K562 (cell line): ENCODE data around the gene NTRK2. TPM values are rescaled to one million over a fixed set of nuclear protein-coding genes. Genes with fewer than 3 reads are reported as not detected.

ENCODE experiments used
- ATAC-seq: fragments of 200-7000 bp; cut with Tn5 transposase; 3 replicates; pipeline ENCODE4 v1.9.1; 2020; ENCODE audit warnings: moderate library complexity
- BruUV-seq: library from RNA; stranded (reverse); fragments of 400-500 nt; replicated peaks from 2 replicates; lab custom pipeline; 2021; lab: Mats Ljungman, UMichigan
- CTCF ChIA-PET: fragments of 300-600 bp; formaldehyde crosslinking; extraction: SDS; loops from one replicate; lab custom pipeline; 2021; ENCODE audit warnings: low intra/inter-chr PET ratio; lab: Yijun Ruan, JAX
- POLR2A ChIA-PET: fragments of 300-600, 350-650 bp; sonication (Branson Sonifier 250); formaldehyde crosslinking; extraction: SDS; loops from one replicate; lab custom pipeline; 2021; ENCODE audit warnings: antibody characterized with exemption, inconsistent platforms; lab: Yijun Ruan, JAX
- DNase-seq, 4 experiments: peaks; one replicate each; pipeline versions ENCODE4 v3.0.0 to v3.0.0-alpha.2; 2011 to 2018; ENCODE audit warnings: low spot score in 3 of 4, mixed read lengths in 3 of 4; ENCODE audit errors: extremely low read depth in 1 of 4
- FAIRE-seq: peaks from 2 replicates; lab custom pipeline; 2011; peaks lifted over from hg19 to GRCh38; lab: Jason Lieb, UNC
- H2AFZ ChIP-seq: 2 replicates; pipeline ENCODE4 v1.6.0; 2011; ENCODE audit warnings: low read depth, low read length, control low read depth, inconsistent platforms
- H3K27ac ChIP-seq: fragments of 200-600 bp; 3 replicates; pipeline ENCODE4 v1.8.0; 2011; ENCODE audit warnings: low read depth, mild to moderate bottlenecking, control low read depth, inconsistent platforms, low read length, moderate library complexity, mixed read lengths; ENCODE audit errors: extremely low read depth
- H3K27me3 ChIP-seq, 2 experiments: fragments of 300-600 bp in 1 of 2; 2 replicates in 1 of 2; 3 replicates in 1 of 2; pipeline versions ENCODE4 v1.6.0 to v1.8.0; 2011; ENCODE audit warnings: inconsistent platforms in 2 of 2, low read length in 2 of 2, mild to moderate bottlenecking in 1 of 2, mixed read lengths in 1 of 2, moderate library complexity in 1 of 2; ENCODE audit not compliant: control insufficient read depth in 2 of 2, insufficient read depth in 2 of 2
- H3K36me3 ChIP-seq: fragments of 300-600 bp; 3 replicates; pipeline ENCODE4 v1.8.0; 2011; ENCODE audit warnings: mild to moderate bottlenecking, low read length, inconsistent platforms; ENCODE audit not compliant: control insufficient read depth, insufficient read depth
- H3K4me1 ChIP-seq, 2 experiments: fragments of 200-600 bp in 1 of 2; replicated peaks in 1 of 2; 2 replicates in 1 of 2; 3 replicates in 1 of 2; pipeline versions ENCODE4 v1.5.1 to v1.8.0; 2011; ENCODE audit warnings: inconsistent platforms in 2 of 2, low read length in 2 of 2, mild to moderate bottlenecking in 1 of 2, mixed read lengths in 1 of 2, moderate library complexity in 1 of 2; ENCODE audit not compliant: control insufficient read depth in 2 of 2, insufficient read depth in 2 of 2
- H3K4me2 ChIP-seq: 2 replicates; pipeline ENCODE4 v1.6.1; 2011; ENCODE audit warnings: low read length, control low read depth, inconsistent platforms, mixed read lengths; ENCODE audit not compliant: insufficient read depth
- H3K4me3 ChIP-seq: fragments of 200-600 bp; sonication (generic), shearing (Covaris generic); 2 replicates; pipeline ENCODE4 v1.5.1; 2016; ENCODE audit warnings: control low read depth, inconsistent platforms
- H3K79me2 ChIP-seq: fragments of 200-600 bp; 3 replicates; pipeline ENCODE4 v1.8.0; 2011; ENCODE audit warnings: low read length, inconsistent platforms; ENCODE audit not compliant: control insufficient read depth, insufficient read depth
- H3K9ac ChIP-seq, 2 experiments: 2 replicates each; pipeline versions ENCODE4 v1.6.0 to v1.6.1; 2011; ENCODE audit warnings: low read depth in 2 of 2, low read length in 2 of 2, control low read depth in 1 of 2, inconsistent platforms in 1 of 2, mild to moderate bottlenecking in 1 of 2, mixed read lengths in 1 of 2; ENCODE audit not compliant: insufficient read depth in 1 of 2
- H3K9me1 ChIP-seq: one replicate; pipeline ENCODE4 v1.6.0; 2011; ENCODE audit warnings: inconsistent platforms, mild to moderate bottlenecking, low read length, moderate library complexity; ENCODE audit not compliant: control insufficient read depth, insufficient read depth
- H3K9me3 ChIP-seq: replicated peaks from 2 replicates; pipeline ENCODE4 v1.5.1; 2011; ENCODE audit warnings: low read depth, low read length, inconsistent platforms; ENCODE audit not compliant: control insufficient read depth, insufficient read depth
- H4K20me1 ChIP-seq: replicated peaks from 2 replicates; pipeline ENCODE4 v1.6.1; 2011; ENCODE audit warnings: low read length, inconsistent platforms, mixed read lengths; ENCODE audit not compliant: control insufficient read depth, insufficient read depth
- CBFA2T2 ChIP-seq: fragments of 450-650 bp; conservative IDR thresholded peaks from 2 replicates; pipeline ENCODE4 v1.6.1; 2017; ENCODE audit warnings: mild to moderate bottlenecking
- COPS2 ChIP-seq: fragments of 450-650 bp; conservative IDR thresholded peaks from 2 replicates; pipeline ENCODE4 v1.6.1; 2016; ENCODE audit warnings: mild to moderate bottlenecking, moderate library complexity
- HMGN3 ChIP-seq: IDR thresholded peaks from 2 replicates; pipeline ENCODE4 v1.6.1; 2011; ENCODE audit warnings: borderline replicate concordance, low read depth, mild to moderate bottlenecking, mixed read lengths, low read length; ENCODE audit not compliant: insufficient read length; ENCODE audit errors: extremely low read depth
- RB1 ChIP-seq: fragments of 450-650 bp; IDR thresholded peaks from 2 replicates; pipeline ENCODE4 v1.6.1; 2017; ENCODE audit warnings: low read depth, mild to moderate bottlenecking
- ZKSCAN8 ChIP-seq: fragments of 200-800 bp; sonication (Bioruptor generic); IDR thresholded peaks from 2 replicates; pipeline ENCODE4 v1.6.1; 2016; ENCODE audit warnings: missing genetic modification characterization, missing compliant biosample characterization
- ZNF695 ChIP-seq: fragments of 450-650 bp; formaldehyde crosslinking; IDR thresholded peaks from 2 replicates; pipeline ENCODE4 v1.4.0; 2020; ENCODE audit warnings: mild to moderate bottlenecking, moderate library complexity
- WGBS: fragments of 100-300 bp; shearing (Covaris generic); methylation state at CpG from one replicate; pipeline ENCODE4 v1.1.6; 2016; ENCODE audit warnings: low coverage, mixed read lengths; ENCODE audit not compliant: insufficient coverage; ENCODE audit errors: missing lambda C conversion rate; 5-methylcytosine and 5-hydroxymethylcytosine counted together
- in situ Hi-C: fragments of 300-500 bp; cut with MboI; formaldehyde crosslinking; loops from 4 replicates; pipeline ENCODE4 v1.15.0; 2018; ENCODE audit warnings: inconsistent platforms, mixed read lengths
- intact Hi-C: fragments of 100-400 bp; cut with micrococcal nuclease; formaldehyde crosslinking; loops from 2 replicates; pipeline ENCODE4 v1.14.2; 2022
- polyA plus RNA-seq, 8 experiments: library from polyadenylated mRNA; depleted of rRNA in 4 of 8; stranded (reverse) in 5 of 8; unstranded in 3 of 8; fragments of >200 nt; fragmentation: Nextera tagmentation in 2 of 8; fragmentation: Illumina TruSeq in 1 of 8; extraction: Ambion mirVana in 2 of 8; extraction: Trizol in 1 of 8; gene quantifications; 2 replicates each; pipeline versions ENCODE4 v1.2.1 to v1.2.3, GENCODE V29; 2011 to 2014; ENCODE audit warnings: inconsistent platforms in 1 of 8, missing spikeins in 1 of 8
- total RNA-seq, 7 experiments: library from RNA; depleted of rRNA in 6 of 7; stranded (reverse); fragments of >200 nt in 6 of 7; fragmentation: Illumina TruSeq in 2 of 7; extraction: Trizol in 2 of 7; gene quantifications; 2 replicates each; pipeline versions ENCODE4 v1.2.1 to v1.2.3, GENCODE V29; 2011 to 2021; ENCODE audit warnings: low replicate concordance in 1 of 7
- TF ChIP-seq, protein P1 (sequence below): fragments of 250-450 bp; sonication (Bioruptor Pico); IDR thresholded peaks from 2 replicates; pipeline ENCODE4 v1.8.0; 2022; ENCODE audit warnings: inconsistent platforms, mild to moderate bottlenecking, moderate library complexity, borderline replicate concordance
- TF ChIP-seq, protein P2 (sequence below), 2 experiments: IDR thresholded peaks; 2 replicates each; pipeline ENCODE4 v1.6.1; 2011; ENCODE audit warnings: borderline replicate concordance in 1 of 2, control low read depth in 1 of 2, low read depth in 1 of 2, low read length in 1 of 2, mild to moderate bottlenecking in 1 of 2, mixed read lengths in 1 of 2, moderate library complexity in 1 of 2; ENCODE audit not compliant: insufficient read depth in 1 of 2, insufficient read length in 1 of 2, poor library complexity in 1 of 2, severe bottlenecking in 1 of 2; ENCODE audit errors: extremely low read depth in 1 of 2
- TF ChIP-seq, protein P3 (sequence below): fragments of 450-650 bp; IDR thresholded peaks from 2 replicates; pipeline ENCODE4 v1.6.1; 2016

NTRK2 gene
- total and polyA plus RNA-seq, 9 of the 15 experiments (the other 6 are each of a cell fraction or from before 2014, with no cell fraction given), result not detected

DNA sequence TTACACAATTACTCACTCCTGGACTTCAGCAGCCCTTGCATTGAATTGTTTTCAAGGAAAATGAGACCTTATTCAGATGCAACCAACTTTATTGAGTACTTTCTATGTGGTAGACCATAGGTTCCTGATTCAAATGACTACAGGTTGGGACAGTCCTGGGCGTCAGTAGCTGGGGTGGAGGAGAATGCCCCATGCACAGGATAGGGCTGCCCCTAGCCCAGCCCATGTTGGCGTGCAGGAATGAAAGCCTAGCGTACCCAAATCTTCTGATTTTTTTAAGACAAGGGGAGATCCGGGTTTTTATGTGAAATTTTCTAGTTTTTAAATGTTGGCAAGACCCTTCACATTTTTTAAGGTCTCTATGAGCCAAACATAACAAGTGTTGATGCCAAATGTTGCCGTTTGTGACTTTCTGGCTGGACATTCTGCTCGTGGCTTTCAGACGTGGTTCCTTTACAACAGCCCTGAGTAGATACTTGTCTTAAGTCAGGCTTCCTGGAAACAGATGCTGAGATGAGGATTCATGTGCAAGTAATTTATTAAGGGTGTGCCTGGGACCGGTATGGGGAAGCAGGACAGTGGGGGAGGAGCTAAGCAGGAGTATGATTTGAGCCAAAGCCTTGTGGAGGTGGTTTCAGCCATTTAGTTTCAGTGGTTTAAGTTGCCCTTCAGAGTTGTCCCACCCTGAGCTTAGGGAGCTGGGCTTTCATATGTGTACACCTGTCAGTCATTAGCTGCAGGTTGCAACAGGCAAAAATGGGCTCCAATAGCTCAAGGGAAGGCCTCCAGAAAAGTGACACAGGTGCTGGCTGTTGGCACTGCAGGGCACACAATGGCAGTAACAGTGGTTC lies 154.1 kb downstream of the NTRK2 start:
- no peak overlapping the region for H3K4me3 ChIP-seq
- H3K27ac ChIP-seq, result no peak overlapping the region
- no peak for ATAC-seq
- TF ChIP-seq ZKSCAN8 (CRISPR knock-in tag), result no peak
- TF ChIP-seq, protein P1, sequence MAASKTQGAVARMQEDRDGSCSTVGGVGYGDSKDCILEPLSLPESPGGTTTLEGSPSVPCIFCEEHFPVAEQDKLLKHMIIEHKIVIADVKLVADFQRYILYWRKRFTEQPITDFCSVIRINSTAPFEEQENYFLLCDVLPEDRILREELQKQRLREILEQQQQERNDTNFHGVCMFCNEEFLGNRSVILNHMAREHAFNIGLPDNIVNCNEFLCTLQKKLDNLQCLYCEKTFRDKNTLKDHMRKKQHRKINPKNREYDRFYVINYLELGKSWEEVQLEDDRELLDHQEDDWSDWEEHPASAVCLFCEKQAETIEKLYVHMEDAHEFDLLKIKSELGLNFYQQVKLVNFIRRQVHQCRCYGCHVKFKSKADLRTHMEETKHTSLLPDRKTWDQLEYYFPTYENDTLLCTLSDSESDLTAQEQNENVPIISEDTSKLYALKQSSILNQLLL (CRISPR knock-in tag), result no peak
- no peak for TF ChIP-seq HMGN3
- TF ChIP-seq, protein P2, sequence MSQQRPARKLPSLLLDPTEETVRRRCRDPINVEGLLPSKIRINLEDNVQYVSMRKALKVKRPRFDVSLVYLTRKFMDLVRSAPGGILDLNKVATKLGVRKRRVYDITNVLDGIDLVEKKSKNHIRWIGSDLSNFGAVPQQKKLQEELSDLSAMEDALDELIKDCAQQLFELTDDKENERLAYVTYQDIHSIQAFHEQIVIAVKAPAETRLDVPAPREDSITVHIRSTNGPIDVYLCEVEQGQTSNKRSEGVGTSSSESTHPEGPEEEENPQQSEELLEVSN (IDR thresholded peaks at IDR 0.05; ENCODE audit: borderline replicate concordance in 1 of 2, extremely low read depth in 1 of 2, insufficient read depth in 1 of 2, insufficient read length in 1 of 2, low read depth in 1 of 2, low read length in 1 of 2, poor library complexity in 1 of 2, severe bottlenecking in 1 of 2), result no peak
- no peak for TF ChIP-seq ZNF695 (CRISPR knock-in tag)
- TF ChIP-seq COPS2, result no peak
- no peak for TF ChIP-seq RB1
- no peak for TF ChIP-seq CBFA2T2
- TF ChIP-seq, protein P3, sequence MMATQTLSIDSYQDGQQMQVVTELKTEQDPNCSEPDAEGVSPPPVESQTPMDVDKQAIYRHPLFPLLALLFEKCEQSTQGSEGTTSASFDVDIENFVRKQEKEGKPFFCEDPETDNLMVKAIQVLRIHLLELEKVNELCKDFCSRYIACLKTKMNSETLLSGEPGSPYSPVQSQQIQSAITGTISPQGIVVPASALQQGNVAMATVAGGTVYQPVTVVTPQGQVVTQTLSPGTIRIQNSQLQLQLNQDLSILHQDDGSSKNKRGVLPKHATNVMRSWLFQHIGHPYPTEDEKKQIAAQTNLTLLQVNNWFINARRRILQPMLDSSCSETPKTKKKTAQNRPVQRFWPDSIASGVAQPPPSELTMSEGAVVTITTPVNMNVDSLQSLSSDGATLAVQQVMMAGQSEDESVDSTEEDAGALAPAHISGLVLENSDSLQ, result no peak
- TF ChIP-seq, all 486 proteins: peak for 0
- Histone ChIP-seq H2AFZ (no peak overlapping the region), H3K9me1 (no peaks in the 10 kb centered on the region), H3K9me3 (no peaks in the 10 kb centered on the region), H3K9ac (no peak overlapping the region), H3K4me2 (no peak overlapping the region), H4K20me1 (no peaks in the 10 kb centered on the region), H3K27me3 (no peaks in the 10 kb centered on the region), H3K36me3 (no peaks in the 10 kb centered on the region), H3K79me2 (no peaks in the 10 kb centered on the region), H3K4me1 (no peaks in the 10 kb centered on the region)
- DNase-seq (no peak), FAIRE-seq (no peak)
- ChIA-PET CTCF (no interaction called here), POLR2A (interaction anchor here (1.2 kb wide), 1 partner anchor 11 kb away, joined by 3 read pairs; no protein-coding TSS in a partner anchor)
- in situ Hi-C loops (no loop called here), intact Hi-C loops (no loop called here)
- 0% methylated on average over 6 of the region's 8 CpGs for WGBS
- BruUV-seq, result no TSS peak
